Progenitor cell of endocrine pancreas (in vitro differentiated cells): ENCODE results near the gene PNMA6E. TPM values are rescaled to one million over a fixed set of nuclear protein-coding genes. Genes with fewer than 3 reads are reported as not detected.

Source experiments
- DNase-seq: peaks from one replicate; pipeline ENCODE4 v3.0.0; 2021; ENCODE audit warnings: low spot score; ENCODE audit not compliant: unreplicated experiment
- H3K27ac Mint-ChIP-seq: 2 replicates; pipeline ENCODE4 v1.8.0; 2021; ENCODE audit warnings: mild to moderate bottlenecking, moderate library complexity, mixed read lengths
- H3K27me3 Mint-ChIP-seq: 2 replicates; pipeline ENCODE4 v1.8.0; 2021; ENCODE audit warnings: mixed read lengths
- H3K36me3 Mint-ChIP-seq: 2 replicates; pipeline ENCODE4 v1.8.0; 2022; ENCODE audit warnings: mixed read lengths; ENCODE audit not compliant: insufficient read depth
- H3K4me1 Mint-ChIP-seq: 2 replicates; pipeline ENCODE4 v1.8.0; 2021; ENCODE audit warnings: low read depth, mixed read lengths
- H3K4me3 Mint-ChIP-seq: 2 replicates; pipeline ENCODE4 v1.8.0; 2021; ENCODE audit warnings: low read depth, mild to moderate bottlenecking, moderate library complexity, mixed read lengths
- H3K9me3 Mint-ChIP-seq: 2 replicates; pipeline ENCODE4 v1.8.0; 2021; ENCODE audit warnings: low read depth, mixed read lengths
- CTCF ChIP-seq: fragments of 200-600 bp; sonication (generic); IDR thresholded peaks from one replicate; pipeline ENCODE4 v1.5.0; 2021; ENCODE audit warnings: antibody characterized with exemption, mild to moderate bottlenecking; ENCODE audit not compliant: unreplicated experiment
- total RNA-seq: library from RNA; stranded (reverse); gene quantifications from 2 replicates; pipeline ENCODE4 v1.2.1, GENCODE V29; 2021

PNMA6E gene
- total RNA-seq, 1 donor from 2014 or later: not detected

- peaks cover 9% of the 10 kb centered on the region for H3K9me3 Mint-ChIP-seq
- no peak overlapping the region for H3K27ac Mint-ChIP-seq
- H3K4me1 Mint-ChIP-seq: no peaks in the 10 kb centered on the region
- TF ChIP-seq CTCF: no peak
- no peak for DNase-seq
- H3K27me3 Mint-ChIP-seq: peaks cover 6% of the 10 kb centered on the region
- H3K36me3 Mint-ChIP-seq: no peaks in the 10 kb centered on the region
- no peak overlapping the region for H3K4me3 Mint-ChIP-seq
These were observed 40.1 kb upstream of the PNMA6E start for GRCh38 chrX:153441296-153441695.

GRCh38 chrX:153440556-153441135, 39.5 kb upstream of the PNMA6E start:
- no peaks in the 10 kb centered on the region for H3K36me3 Mint-ChIP-seq
- DNase-seq: no peak
- no peaks in the 10 kb centered on the region for H3K4me1 Mint-ChIP-seq
- H3K4me3 Mint-ChIP-seq: no peak overlapping the region
- peaks cover 9% of the 10 kb centered on the region for H3K9me3 Mint-ChIP-seq
- TF ChIP-seq CTCF: no peak
- no peak overlapping the region for H3K27ac Mint-ChIP-seq
- H3K27me3 Mint-ChIP-seq: peaks cover 6% of the 10 kb centered on the region

GRCh38 chrX:153439977-153440376, 38.8 kb upstream of the PNMA6E start:
- no peak overlapping the region for H3K27ac Mint-ChIP-seq
- peaks cover 6% of the 10 kb centered on the region for H3K27me3 Mint-ChIP-seq
- H3K9me3 Mint-ChIP-seq: peaks cover 9% of the 10 kb centered on the region
- no peaks in the 10 kb centered on the region for H3K36me3 Mint-ChIP-seq
- DNase-seq: no peak
- no peaks in the 10 kb centered on the region for H3K4me1 Mint-ChIP-seq
- TF ChIP-seq CTCF: no peak
- H3K4me3 Mint-ChIP-seq: no peak overlapping the region

GRCh38 chrX:153438532-153438931, 37.4 kb upstream of the PNMA6E start:
- no peak overlapping the region for H3K4me3 Mint-ChIP-seq
- peaks cover 6% of the 10 kb centered on the region for H3K27me3 Mint-ChIP-seq
- H3K9me3 Mint-ChIP-seq: peaks cover 9% of the 10 kb centered on the region
- peak; percentile 38 for TF ChIP-seq CTCF
- no peak overlapping the region for H3K27ac Mint-ChIP-seq
- DNase-seq: no peak
- H3K36me3 Mint-ChIP-seq: no peaks in the 10 kb centered on the region
- H3K4me1 Mint-ChIP-seq: no peaks in the 10 kb centered on the region

GRCh38 chrX:153435845-153436244, 34.7 kb upstream of the PNMA6E start:
- TF ChIP-seq CTCF: no peak
- H3K9me3 Mint-ChIP-seq: peaks cover 10% of the 10 kb centered on the region
- no peak overlapping the region for H3K4me3 Mint-ChIP-seq
- H3K4me1 Mint-ChIP-seq: no peaks in the 10 kb centered on the region
- peaks cover 6% of the 10 kb centered on the region for H3K27me3 Mint-ChIP-seq
- H3K27ac Mint-ChIP-seq: no peak overlapping the region
- no peaks in the 10 kb centered on the region for H3K36me3 Mint-ChIP-seq
- no peak for DNase-seq
